ENCODE data around the gene EIF3L. TPM values are rescaled to one million over a fixed set of nuclear protein-coding genes. Genes with fewer than 3 reads are reported as not detected.

The EIF3L gene
- total RNA-seq, 6 donors from 2014 or later, result 130 to 418 (median 248) TPM

- Histone ChIP-seq H3K36me3 (peaks cover 13 to 69% (median 54%) of the 10 kb centered on the region in 4 donors), H3K4me3 (no peak overlapping the region), H3K27ac (peak overlapping the region in 2 of 4 donors; percentile 4 to 23), H3K9me3 (no peaks in the 10 kb centered on the region), H3K27me3 (no peaks in the 10 kb centered on the region), H3K4me1 (peaks cover 5 to 20% (median 7%) of the 10 kb centered on the region in 4 donors)
- no peak for ATAC-seq (ENCODE audit: low FRiP score in 2 of 2)
- 49 to 89% methylated on average over 2 to 4 of the region's 4 CpGs for whole genome bisulfite sequencing, 2 donors
- TF ChIP-seq POLR2AphosphoS5 (IDR thresholded peaks at IDR 0.05) (no peak), EP300 (IDR thresholded peaks at IDR 0.05) (no peak), CTCF (IDR thresholded peaks at IDR 0.05) (no peak), POLR2A (IDR thresholded peaks at IDR 0.05) (no peak)
- no peak for DNase-seq
Measured at GRCh38 chr22:37917874-37918548, 68.8 kb downstream of the EIF3L start.

- DNase-seq, result no peak
- peaks cover 4 to 12% (median 6%) of the 10 kb centered on the region in 4 donors for H3K4me1 ChIP-seq
- ATAC-seq (ENCODE audit: low FRiP score in 2 of 2), result no peak
- H3K27ac ChIP-seq, result peak overlapping the region in 2 of 4 donors; percentile 4 to 23
- no peaks in the 10 kb centered on the region for H3K9me3 ChIP-seq
- no peak overlapping the region for H3K4me3 ChIP-seq
- 84 to 88% methylated on average over 13 to 25 of the region's 25 CpGs for WGBS, 2 donors
- no peaks in the 10 kb centered on the region for H3K27me3 ChIP-seq
- TF ChIP-seq EP300 (IDR thresholded peaks at IDR 0.05), result no peak
- no peak for TF ChIP-seq POLR2AphosphoS5 (IDR thresholded peaks at IDR 0.05)
- TF ChIP-seq CTCF (IDR thresholded peaks at IDR 0.05), result no peak
- TF ChIP-seq POLR2A (IDR thresholded peaks at IDR 0.05), result no peak
- H3K36me3 ChIP-seq, result peaks cover 13 to 76% (median 55%) of the 10 kb centered on the region in 4 donors
Measured at GRCh38 chr22:37918580-37919270, 69.5 kb downstream of the EIF3L start.

GRCh38 chr22:37920126-37920525 lies 70.9 kb downstream of the EIF3L start:
- Histone ChIP-seq H3K4me1 (peaks cover 4 to 9% (median 6%) of the 10 kb centered on the region in 4 donors), H3K36me3 (peaks cover 13 to 80% (median 53%) of the 10 kb centered on the region in 4 donors), H3K27ac (peak overlapping the region in 2 of 4 donors; percentile 12 to 69), H3K27me3 (no peaks in the 10 kb centered on the region), H3K9me3 (no peaks in the 10 kb centered on the region), H3K4me3 (peak overlapping the region in 1 of 4 donors; percentile 9)
- ATAC-seq (ENCODE audit: low FRiP score in 2 of 2) (peak in 1 of 2 donors; percentile 18), DNase-seq (no peak)
- WGBS, 2 donors, result 41 to 49% methylated on average over 5 of the region's 5 CpGs
- TF ChIP-seq POLR2AphosphoS5 (IDR thresholded peaks at IDR 0.05) (no peak), EP300 (IDR thresholded peaks at IDR 0.05) (no peak), CTCF (IDR thresholded peaks at IDR 0.05) (no peak), POLR2A (IDR thresholded peaks at IDR 0.05) (no peak)

- Histone ChIP-seq H3K4me3 (no peak overlapping the region), H3K27ac (no peak overlapping the region), H3K4me1 (peaks cover 4 to 9% (median 6%) of the 10 kb centered on the region in 4 donors), H3K36me3 (peaks cover 6 to 80% (median 60%) of the 10 kb centered on the region in 4 donors), H3K27me3 (no peaks in the 10 kb centered on the region), H3K9me3 (no peaks in the 10 kb centered on the region)
- ATAC-seq (ENCODE audit: low FRiP score in 2 of 2) (no peak), DNase-seq (peak in 1 of 2 donors; percentile 72)
- 94 to 100% methylated on average over 3 to 6 of the region's 11 CpGs for WGBS, 2 donors
- TF ChIP-seq EP300 (IDR thresholded peaks at IDR 0.05), result no peak
- no peak for TF ChIP-seq POLR2AphosphoS5 (IDR thresholded peaks at IDR 0.05)
- TF ChIP-seq POLR2A (IDR thresholded peaks at IDR 0.05), result no peak
- TF ChIP-seq CTCF (IDR thresholded peaks at IDR 0.05), result no peak
Measured at GRCh38 chr22:37922191-37922590, 73.0 kb downstream of the EIF3L start.
